ENCODE data around the gene TP53BP1.

DNA sequence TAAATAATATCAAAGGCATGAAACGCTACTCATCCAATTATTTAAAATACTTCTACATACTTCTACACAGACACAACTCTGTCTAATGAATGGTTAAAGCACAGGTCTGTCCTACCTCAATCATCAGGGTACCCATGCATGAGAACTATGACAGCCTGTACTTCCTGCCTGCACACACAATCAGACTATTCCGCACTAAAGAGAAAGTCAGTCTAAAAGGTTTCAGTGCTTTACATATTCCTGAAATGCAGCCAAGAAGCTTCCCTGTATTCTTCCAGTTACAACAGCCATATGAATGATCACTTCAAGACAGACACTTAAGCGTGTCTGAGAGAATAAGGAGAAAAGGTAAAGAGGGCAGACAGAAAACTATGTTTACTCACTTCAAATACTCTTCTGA is 63.3 kb downstream of the TP53BP1 start:
- TF ChIP-seq EZH2 (IDR thresholded peaks at IDR 0.05) (no peak), RAD21 (IDR thresholded peaks at IDR 0.05; ENCODE audit: low read depth) (no peak), POLR2A (IDR thresholded peaks at IDR 0.05; ENCODE audit: borderline replicate concordance, extremely low read depth, insufficient read depth, insufficient read length) (no peak), ZNF274 (IDR thresholded peaks at IDR 0.05; ENCODE audit: low read depth, low read length) (no peak), SIN3A (IDR thresholded peaks at IDR 0.05; ENCODE audit: low read depth) (no peak)
- TF ChIP-seq, protein P1, sequence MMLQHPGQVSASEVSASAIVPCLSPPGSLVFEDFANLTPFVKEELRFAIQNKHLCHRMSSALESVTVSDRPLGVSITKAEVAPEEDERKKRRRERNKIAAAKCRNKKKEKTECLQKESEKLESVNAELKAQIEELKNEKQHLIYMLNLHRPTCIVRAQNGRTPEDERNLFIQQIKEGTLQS (IDR thresholded peaks at IDR 0.05) = no peak
- TF ChIP-seq, protein P2, sequence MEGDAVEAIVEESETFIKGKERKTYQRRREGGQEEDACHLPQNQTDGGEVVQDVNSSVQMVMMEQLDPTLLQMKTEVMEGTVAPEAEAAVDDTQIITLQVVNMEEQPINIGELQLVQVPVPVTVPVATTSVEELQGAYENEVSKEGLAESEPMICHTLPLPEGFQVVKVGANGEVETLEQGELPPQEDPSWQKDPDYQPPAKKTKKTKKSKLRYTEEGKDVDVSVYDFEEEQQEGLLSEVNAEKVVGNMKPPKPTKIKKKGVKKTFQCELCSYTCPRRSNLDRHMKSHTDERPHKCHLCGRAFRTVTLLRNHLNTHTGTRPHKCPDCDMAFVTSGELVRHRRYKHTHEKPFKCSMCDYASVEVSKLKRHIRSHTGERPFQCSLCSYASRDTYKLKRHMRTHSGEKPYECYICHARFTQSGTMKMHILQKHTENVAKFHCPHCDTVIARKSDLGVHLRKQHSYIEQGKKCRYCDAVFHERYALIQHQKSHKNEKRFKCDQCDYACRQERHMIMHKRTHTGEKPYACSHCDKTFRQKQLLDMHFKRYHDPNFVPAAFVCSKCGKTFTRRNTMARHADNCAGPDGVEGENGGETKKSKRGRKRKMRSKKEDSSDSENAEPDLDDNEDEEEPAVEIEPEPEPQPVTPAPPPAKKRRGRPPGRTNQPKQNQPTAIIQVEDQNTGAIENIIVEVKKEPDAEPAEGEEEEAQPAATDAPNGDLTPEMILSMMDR (IDR thresholded peaks at IDR 0.05 in 2 of 3, conservative IDR thresholded peaks at IDR 0.05 in 1 of 3; ENCODE audit: borderline replicate concordance in 1 of 3, insufficient read depth in 1 of 3, low read depth in 2 of 3, low read length in 2 of 3) = no peak

All from HCT116 (cell line).